GM15510 (cell line): Measurements from ENCODE around the gene UBAC1.

Experiments
- POLR2A ChIP-seq: IDR thresholded peaks from 3 replicates; pipeline ENCODE4 v1.6.1; 2011; ENCODE audit warnings: borderline replicate concordance; ENCODE audit not compliant: insufficient read length; ENCODE audit errors: extremely low read depth

Gene UBAC1

DNA sequence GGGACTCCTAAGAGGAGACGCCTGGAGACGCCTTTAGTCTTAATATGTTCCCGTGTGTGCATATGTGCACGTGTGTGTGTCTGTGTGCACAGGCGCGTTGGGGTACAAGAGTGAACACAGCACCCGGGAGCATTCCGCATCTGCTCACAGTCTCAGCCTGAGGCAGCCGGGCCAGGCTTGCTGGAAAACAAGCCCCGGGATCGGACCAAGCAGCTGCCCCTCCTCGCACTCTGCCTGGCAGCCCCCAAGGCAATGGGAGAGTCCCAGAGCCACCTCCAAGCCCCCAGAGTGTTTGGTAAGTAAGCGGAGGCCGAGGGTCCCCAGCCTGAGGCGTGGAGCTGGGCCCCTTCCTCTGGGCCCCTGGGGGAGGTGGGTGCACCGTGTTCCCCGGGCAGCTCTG is 27.3 kb upstream of the UBAC1 start:
- TF ChIP-seq POLR2A, result no peak

DNA sequence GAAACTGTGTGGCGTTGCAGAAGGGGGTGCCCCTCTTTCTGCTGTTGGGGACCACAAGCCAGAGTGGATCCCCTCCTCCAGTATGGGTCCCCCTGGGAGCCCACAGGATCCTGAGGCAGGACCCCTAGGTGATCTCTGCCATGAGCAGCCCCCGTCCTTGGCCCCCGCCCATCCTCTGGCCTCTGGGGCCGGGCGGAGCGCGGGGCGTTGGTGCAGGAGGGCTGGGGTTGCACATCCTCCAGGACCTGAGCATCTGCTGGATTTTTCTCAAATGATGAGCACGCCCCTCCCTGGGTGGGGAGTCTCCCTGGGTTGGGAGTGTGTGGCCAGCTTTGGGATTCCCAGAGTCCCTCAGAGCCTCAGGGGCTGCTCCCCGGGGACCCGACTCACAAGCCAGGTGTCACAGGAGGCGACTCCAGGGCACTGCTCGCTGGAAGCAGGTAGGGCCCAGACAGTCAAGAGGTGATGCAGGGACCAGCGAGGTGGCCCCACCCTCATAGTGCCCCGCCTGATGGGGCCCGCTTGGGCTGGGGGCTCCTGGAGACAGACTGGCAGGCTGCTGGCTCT is 26.7 kb upstream of the UBAC1 start:
- no peak for TF ChIP-seq POLR2A

DNA sequence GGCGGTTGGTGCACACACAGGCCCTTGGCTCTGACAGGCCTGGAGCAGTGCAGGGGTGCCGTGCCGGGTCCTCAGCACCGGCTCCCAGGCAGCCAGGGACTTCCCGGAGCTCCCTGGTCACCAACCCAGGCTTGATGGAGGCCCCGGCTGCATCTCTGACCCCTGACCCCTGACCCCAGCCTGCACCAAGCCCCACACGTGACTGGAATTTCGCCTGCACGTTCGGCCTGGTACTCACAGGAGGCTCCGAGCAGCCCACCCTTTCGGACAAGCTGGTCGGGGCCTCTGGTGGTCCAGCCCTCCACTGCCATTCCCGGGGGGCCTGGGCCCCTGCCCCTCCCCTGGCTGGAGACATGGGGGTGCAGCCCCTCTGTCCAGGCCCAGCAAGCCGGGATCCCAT is 25.4 kb upstream of the UBAC1 start:
- TF ChIP-seq POLR2A, result no peak

DNA sequence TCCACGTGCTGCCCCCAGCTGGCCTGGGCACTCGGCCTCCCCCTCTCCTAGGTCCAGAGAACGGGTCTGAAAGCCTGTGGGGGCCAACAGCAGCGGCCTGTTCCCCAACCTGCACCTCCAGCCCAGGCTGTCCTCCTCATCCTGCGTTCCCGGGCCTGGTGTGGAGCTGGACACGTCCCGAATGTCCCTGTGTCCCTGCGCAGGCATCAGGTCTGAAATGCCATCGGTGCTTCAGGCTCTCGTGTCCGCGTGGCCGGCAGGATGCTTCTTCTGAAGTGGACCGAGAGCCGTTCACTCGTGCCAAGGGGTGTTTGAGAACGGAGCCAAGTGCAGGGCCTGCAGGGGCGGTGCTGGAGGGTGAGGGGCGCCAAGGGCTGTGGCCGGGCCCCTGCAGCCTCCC is 24.7 kb upstream of the UBAC1 start:
- no peak for TF ChIP-seq POLR2A

DNA sequence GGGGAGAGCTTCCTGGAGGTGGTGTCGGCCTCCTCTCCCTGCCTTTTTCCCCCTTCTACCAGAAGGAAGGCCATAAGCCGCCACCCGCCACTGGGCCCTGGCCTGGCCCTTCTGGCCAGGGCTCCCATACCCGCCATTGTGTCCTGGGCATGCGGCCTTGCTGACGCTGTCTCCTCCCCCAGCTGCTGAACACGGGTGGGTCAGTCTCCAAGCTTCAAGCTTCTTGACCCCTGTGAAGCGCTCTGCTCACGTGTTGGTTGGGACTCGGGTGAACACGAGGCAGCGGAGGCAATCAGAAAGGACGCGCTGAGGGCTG is 24.2 kb upstream of the UBAC1 start:
- TF ChIP-seq POLR2A, result no peak

DNA sequence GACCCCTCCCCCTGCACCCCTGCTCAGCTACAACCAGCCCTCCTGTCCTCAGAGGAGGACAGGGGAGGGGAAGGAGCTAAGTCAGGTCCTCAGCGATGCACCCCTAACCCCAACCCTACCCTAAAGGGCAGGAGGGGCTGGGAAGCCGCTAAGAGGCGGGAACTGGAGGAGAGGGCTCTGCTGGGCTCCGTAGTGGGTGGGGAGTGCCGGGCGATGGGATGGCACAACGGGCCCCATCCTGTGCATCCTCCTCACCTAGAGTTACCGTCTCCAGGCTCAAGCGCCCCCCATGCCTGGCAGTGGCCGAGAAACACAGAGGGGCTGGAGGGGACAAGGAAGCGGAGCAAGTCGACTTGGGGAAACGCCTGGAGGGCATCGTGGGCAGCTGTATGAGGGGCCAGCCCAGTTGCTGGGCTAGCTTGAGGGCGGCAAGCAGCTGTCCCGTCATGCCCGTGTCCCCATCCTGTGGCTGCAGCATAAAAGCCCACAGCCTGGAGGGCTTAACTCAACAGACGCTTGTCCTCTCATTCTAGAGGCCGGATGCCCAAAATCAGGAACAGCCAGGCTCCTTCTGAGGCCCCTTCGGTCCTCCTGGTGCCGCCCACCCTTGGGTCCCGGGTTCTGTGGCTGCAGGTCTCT is 23.0 kb upstream of the UBAC1 start:
- TF ChIP-seq POLR2A, result no peak

DNA sequence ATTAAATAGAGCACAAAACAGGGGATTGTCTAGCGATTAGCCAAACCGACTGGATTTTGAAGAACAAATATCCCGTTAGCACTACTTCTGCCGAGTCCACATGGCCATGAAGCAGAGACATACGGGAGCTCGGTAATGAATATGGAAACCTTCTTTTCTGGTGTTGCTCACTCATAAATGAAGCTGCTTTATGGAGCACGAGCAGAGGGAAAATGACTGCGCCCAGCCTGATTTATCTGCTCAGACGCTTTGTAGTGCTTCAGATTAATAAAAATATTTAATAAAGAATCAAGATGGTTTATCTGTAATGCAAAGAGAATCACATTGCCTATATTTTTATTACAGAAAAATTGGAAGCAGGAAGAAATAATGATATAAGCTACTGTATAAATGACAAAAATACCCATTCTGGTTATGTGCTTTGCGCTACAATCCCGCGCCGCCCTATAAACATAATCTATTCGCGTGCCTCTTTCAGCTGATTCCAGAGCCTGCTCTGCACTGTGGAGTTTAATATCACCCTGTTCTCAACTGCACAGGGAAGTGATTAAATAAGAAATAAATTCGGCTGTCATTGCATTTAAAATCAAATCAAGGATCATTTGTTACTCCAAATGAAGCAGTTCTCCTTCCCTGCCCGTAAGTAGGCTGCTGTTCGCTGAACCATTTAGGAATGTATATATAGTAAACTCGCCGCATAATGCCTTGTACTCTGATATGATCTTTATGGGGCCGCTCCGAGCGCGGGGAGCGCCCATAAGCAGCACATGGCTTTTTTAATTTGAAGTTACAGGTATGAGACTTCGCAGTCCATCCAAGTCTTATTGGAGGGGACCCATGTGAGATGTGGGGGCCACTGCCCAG is 22.3 kb upstream of the UBAC1 start:
- no peak for TF ChIP-seq POLR2A

DNA sequence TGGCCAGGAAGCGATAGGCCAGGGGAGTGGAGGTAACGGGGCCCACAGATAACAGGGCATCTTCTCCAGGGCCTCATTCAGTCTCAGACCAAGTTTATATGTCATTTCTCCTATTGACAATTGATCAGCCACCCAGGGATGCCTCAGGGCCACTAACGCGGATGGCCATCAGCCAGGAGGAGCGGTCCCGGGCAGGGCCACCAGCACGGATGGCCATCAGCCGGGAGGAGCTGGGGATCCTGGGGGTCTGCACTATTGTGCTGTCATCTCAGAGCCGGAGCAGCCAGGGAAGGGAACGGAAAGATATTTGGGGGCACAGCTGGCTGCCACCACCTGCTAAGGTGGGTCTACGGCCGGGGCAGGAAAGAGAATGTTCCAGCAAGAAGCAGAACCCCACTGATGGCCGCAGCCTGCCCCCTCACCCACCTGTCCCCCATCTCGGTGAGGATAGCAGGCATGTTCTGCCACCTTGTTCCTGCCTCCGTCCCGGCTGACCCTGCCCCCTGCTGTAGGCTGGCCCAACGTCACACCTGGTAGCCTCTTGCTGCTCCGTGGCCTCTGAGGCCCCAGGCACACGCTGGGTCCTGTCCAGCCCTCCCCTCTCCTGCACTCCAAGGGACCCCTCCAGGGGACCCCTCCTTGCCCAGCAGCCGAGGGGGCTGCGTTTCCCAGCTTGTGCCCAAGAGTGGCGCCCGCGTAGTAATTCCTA is 21.5 kb upstream of the UBAC1 start:
- no peak for TF ChIP-seq POLR2A

DNA sequence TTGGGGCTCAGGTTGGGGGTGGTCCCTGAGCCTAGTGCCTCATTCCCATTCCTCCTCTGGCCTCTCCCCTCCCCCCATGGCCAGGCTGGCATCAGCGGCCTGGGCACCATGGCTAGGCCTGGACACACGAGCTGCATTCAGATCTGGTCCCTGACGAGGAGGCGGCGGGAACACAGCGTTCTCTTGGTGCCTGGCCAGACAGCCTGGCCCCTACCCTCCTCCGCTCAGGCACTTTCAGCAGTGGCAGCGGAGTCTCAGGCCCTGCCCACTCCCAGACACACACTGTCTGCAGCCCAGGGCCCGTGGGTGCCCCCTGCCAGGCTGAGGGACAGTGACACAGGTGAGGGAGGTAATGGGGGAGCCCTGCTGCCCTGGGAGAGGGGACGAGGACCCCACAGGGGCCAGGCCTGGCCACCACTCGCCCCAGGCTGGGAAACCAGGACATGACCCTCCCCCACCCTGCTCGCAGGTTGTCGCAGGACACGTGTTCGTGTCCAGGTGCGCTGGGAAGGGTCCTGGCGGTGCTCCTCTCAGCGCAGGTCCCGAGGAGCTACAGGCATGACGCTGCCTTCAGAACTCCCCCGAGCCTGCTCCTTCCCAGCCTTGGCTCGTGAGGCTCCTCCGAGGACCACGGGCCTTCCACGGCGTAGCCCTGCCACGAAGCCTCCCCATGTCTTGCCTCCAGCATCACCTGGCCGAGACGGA is 19.9 kb upstream of the UBAC1 start:
- no peak for TF ChIP-seq POLR2A

DNA sequence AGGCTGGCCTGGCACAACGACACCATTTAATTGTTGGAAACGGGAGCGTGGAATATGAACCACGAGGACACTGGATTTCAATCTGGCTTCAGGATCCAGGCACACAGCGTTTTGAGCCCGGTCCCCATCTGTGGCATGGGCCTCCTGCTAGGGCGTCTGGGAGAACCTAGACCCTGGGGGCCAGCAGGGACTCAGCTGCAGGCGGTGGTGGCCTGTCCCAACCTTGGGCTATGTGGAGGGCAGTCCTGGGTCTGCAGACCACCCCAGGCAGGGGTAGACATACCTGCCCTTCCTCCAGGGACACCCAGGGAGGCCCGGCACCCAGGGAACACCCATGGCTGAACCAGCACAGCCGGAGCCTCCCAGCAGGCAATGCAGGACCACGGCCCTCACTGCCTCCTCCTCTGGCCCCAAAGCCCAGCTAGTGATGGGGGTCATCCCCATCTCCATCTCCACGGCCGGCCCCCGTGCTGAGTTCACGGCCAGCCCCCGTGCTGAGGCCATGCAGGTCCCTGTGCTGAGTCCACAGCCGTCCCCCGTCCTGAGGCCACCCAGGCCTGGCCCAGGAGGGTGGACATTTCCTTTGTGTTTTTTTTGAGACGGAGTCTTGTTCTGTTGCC is 18.5 kb upstream of the UBAC1 start:
- TF ChIP-seq POLR2A, result no peak

DNA sequence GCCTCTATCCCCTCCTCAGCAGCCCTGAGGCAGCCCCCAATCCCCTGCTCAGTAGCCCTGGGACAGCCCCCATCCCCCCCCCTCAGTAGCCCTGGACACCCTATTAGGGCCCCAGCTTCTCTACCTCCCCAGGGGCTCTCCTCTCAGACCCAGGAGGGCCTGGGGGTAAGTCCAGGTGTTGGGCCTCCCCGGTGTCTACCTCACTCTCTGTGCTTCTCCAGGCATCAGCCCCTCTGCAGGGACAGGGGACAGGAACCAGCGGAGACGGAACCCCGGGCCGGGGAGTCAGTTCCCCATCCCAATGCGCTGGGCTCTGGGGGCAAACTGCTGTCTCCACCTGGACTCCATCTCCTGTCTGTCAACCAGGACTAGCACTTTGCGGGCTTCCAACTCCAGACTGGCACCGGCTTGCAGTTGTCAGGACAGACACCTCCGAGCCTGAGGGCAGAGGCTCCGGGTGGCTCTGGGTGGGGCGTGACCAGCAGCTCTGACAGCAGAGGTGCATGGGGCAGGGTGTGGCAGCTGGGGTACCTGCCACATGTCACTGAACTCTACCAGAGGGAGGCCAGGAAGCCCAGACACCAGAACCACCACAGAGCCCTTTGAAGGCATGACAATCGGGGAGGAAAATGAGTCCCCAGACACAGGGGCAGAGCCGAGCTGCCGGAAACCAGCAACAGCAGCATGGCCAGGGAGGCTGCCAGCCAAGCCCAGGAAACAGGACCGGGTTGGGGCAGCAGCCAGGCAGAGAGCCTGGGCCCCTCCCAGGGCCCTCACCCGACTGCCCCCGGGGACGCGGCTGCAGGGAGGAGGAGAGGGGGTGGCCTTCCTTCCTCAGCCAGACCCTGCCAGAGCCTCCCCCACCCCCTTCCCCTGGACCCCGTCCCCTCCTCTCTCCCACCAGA is 17.7 kb upstream of the UBAC1 start:
- TF ChIP-seq POLR2A, result no peak

DNA sequence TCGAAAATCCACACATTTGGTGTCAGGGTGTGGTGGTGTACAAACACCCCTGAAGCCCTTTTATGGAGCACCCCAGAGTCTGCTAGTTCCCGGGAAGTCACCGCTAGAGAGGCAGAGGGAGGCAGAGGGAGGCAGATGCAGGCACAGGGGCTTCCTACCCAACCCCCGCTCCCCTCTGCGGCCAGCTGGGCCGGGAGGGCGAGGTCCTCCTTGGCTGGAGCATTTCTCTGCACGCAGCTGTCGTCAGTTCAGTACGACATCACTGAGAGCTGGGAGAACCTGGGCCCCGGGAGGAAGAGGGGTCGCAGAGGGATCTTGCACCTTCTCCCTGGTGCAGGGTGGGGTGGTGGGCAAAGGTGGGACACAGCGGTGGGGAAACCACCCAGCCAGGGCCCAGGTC is 15.8 kb upstream of the UBAC1 start:
- no peak for TF ChIP-seq POLR2A

DNA sequence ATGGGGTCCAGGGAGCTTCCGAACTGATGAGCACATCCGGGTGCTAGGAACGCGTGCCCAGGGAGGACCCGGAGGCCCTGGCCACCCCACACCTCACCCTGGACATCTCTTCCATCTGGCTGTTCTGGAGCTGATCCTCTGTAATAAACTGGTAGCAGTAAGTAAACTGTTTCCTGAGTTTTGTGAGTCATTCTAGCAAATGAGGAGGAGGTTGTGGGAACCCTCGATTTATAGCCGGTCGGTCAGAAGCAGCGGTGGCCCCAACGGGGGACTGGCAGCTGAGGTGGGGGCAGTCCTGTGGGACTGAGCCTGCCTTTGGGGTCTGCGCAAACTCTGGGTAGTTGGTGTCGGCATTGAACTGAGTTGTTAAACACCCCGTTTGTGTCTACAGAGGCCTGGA is 15.4 kb upstream of the UBAC1 start:
- no peak for TF ChIP-seq POLR2A
